NCI-H2107 treated with DMSO at 0.1 percent for 48 hours (cell line): ENCODE data around the gene CHST3.
"Not testable (repeated sequence)": the region's sequence is repeated elsewhere in the genome, so short reads cannot be mapped to it uniquely, and the experiment has no call there.

Source experiments
- DNase-seq: peaks from one replicate; lab custom pipeline; 2025; ENCODE audit not compliant: unreplicated experiment; lab: John Stamatoyannopoulos, UW

The CHST3 gene, protein sequence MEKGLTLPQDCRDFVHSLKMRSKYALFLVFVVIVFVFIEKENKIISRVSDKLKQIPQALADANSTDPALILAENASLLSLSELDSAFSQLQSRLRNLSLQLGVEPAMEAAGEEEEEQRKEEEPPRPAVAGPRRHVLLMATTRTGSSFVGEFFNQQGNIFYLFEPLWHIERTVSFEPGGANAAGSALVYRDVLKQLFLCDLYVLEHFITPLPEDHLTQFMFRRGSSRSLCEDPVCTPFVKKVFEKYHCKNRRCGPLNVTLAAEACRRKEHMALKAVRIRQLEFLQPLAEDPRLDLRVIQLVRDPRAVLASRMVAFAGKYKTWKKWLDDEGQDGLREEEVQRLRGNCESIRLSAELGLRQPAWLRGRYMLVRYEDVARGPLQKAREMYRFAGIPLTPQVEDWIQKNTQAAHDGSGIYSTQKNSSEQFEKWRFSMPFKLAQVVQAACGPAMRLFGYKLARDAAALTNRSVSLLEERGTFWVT

DNA sequence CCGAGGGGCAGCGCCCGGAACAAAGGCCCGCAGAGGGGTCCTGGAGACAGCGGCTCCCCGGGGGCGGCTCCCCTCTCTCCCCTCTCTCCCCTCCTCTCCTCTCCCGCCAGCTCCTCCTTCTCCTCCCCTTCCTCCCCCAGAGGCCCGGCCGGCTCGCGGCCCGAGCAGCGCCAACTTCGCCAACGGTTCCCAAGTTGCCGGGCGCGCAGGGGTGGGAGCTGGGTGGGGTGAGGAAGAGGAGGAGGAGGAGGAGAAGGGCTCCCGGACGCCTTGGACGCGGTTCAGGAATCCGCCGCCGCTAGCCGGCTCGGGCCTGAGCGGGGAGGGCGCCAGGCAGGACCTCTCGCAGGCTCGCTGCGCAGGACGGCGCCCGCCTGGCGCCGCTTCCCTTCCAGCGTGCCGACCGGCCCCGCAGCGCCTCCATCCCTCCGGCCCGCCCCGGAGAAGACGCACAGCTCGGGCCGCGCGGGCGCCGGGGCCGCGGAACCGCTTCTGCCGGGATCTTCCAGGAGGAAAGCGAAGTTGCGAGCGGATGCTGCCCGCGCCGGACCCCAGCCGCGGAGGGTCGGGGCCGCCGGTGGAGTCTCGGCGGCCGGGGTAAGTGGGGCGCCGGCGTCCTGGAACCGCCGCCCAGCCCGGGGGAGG lies at the start of gene CHST3:
Gene CHST3 (plus strand): TSS at position 298 of the 645 bp plus-strand sequence. CDS start 41,448 bp downstream, outside the sequence.
- DNase-seq, result no peak

DNA sequence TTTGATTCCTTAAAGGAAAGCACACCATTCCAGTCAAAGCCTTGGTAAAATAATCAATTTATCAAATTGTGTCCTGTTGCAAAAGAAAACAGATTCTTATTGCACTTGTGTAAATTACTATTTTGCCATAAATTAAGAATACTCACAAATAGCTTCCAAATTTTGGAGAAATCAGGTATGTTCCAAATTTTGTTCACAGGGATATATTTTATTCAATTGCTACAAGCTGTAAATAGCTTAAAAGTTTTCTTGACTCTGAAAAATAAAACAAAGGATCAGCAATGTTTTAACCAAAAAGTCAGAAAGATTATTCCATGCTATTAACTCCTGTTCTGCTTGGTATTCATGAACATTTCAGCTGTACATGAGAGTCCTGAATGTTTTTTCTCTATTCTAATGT lies 47.4 kb upstream of the CHST3 start:
- DNase-seq, result no peak

DNA sequence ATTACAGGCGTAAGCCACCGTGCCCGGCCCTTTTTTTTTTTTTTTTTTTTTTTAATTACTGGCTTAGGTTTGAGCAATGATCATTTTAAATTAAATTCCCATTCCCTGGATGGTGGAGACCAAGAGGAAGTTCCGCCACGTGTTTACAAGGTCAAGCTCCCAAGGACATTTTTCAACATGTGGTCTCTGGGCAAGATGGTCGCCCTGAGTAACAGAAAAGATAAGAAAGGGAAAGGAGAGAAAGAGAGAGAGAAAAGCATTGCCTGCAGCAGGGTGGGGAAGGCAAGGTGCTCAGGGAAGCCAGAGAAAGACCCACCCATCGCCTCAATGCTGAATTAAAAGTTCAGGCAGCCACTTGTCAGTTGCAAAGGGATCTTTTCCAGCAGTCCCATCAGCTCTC lies 45.2 kb upstream of the CHST3 start:
- DNase-seq, result no peak

DNA sequence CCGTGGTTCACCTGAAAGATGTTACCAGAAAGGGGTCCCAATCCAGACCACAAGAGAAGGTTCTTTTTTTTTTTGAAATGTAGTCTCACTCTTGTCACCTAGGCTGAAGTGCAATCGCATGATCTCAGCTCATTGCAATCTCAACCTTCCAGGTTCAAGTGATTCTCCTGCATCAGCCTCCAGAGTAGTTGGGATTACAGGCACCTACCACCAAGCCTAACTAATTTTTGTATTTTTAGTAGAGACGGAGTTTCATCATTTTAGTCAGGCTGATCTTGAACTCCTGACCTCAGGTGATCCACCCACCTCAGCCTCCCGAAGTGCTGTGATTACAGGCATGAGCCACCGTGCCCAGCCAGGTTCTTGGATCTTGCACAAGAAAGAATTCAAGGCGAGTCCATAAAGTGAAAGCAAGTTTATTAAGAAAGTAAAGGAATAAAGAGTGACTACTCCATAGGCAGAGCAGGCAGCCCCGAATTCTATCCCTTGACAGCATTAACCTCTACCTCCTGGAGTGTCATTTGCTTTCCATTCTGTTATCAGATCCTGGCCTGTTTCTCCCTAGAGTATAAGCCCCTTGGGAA lies 44.1 kb upstream of the CHST3 start:
- DNase-seq, result not testable (repeated sequence)

DNA sequence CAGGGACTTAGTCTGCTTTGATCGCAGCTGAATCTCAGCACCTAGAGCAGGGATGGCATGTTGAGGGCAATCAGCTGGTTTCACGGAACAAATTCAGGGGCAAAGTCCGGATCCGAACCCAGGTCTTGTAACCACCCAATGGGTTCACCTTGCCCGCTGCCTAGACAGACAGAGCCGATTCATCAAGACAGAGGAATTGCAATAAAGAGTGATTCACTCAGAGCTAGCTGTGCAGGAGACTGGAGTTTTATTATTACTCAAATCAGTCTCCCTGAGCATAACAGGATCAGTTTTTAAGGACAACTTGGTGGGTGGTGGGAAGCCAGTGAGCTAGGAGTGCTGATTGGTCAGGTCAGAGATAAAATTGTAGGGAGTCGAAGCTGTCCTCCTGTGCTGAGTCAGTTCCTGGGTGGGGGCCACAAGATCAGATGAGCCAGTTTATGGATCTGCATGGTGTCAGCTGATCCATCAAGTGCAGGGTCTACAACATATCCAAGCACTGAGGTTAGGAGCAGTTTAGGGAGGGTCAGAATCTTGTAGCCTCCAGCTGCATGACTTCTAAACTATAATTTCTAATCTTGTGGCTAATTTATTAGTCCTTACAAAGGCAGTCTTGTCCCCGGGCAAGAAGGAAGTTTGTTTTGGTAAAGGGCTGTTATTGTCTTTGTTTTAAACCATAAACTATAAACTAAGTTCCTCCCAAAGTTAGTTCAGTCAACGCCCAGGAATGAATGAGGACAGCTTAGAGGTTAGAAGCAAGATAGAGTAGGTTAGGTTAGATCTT lies 43.5 kb upstream of the CHST3 start:
- DNase-seq, result no peak

DNA sequence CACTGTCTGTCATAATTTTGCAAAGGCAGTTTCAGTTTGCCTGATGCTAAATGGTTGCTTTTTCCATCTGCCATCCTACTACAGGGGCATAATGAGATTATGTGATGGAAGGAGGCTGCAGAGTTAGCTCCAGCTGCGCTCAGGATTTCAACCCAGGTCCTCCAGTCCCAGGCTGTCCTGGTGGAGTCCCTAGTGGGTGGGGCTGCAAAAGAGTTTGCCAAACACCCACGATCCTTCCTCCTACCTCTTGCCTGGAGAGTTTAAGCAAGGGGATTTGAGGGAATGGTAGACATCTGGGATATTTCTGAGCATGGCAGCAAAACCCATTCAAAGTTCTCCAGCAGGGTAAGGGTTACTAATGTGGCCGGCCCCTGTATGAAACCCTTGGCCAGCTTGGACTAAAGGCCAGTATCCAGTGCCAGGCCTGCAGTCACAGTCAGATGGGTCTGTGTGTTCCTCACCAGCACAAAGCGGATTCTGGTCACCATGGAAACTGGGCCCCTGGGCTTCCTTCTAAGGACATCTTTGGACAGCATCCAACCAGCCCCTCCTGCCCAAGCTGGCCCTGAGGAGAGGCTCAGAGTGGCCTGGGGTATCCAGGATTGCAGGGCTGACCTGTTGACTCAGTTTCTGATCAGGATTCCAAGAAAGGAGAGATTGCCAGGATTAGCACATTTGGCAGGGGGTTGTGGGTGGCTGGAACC lies 42.7 kb upstream of the CHST3 start:
- DNase-seq, result no peak

DNA sequence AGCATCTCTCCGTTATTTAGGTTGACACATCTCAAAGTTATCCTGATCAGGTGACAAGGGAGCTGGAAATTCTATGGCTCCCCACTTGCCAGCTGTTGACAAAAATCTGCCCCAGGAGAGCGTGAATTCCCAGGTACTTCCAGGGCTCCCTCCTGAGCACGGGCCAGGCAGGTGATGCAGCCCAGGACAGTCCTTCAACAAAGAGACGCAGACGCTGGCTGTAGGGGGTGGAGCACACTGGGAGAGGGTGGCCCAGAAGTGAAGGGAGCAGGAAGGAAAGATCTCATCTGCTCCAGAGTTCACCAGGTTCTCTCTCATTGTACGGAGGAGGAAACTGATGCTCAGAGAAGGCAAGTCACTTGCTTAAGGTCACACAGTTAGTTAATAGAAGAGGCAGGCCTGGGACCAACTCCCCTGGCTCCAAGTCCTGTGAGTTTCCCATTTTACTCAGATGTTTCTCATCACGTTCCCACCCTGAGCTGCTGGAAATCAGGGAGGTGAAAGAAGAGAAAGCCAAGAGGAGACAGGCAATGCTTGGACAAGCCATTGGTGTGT lies 41.0 kb upstream of the CHST3 start:
- peak; percentile 7 for DNase-seq

DNA sequence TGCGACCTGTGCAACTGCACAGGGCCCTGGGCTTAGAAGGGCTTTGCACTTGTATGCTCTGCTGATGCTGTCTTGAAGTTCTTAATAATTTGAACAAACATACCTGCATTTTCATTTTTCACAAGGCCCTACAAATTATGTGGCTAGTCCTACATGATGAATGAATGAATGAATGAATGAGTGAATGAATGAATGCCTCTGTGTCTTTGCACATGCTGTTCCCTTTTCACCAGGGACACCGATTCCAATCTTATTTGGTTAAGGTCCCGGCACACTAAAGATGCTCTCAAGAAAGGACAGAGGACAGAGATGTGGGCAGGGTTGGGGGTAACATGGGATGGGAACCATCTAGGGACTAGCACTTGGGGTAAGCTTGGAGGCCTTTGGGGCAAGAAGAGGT lies 39.4 kb upstream of the CHST3 start:
- DNase-seq, result no peak

DNA sequence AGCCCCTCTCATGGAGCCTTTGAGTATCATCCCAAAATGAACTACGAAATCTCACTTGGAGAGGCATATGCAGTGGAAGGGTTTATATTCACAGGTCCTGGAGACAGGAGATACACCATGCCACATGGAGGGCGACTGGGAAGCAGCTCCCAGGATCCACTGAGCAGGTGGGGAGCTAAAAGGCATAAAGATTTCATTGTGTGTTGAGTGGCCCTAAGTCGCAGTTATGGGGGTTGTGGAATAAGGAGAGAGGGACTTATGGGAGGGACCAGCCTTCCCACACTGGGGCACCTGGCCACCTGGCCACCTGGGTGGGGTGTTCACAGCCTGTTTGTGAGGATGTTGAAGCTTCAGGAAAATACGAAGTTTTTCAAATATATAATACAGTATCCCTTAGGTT lies 37.0 kb upstream of the CHST3 start:
- no peak for DNase-seq

DNA sequence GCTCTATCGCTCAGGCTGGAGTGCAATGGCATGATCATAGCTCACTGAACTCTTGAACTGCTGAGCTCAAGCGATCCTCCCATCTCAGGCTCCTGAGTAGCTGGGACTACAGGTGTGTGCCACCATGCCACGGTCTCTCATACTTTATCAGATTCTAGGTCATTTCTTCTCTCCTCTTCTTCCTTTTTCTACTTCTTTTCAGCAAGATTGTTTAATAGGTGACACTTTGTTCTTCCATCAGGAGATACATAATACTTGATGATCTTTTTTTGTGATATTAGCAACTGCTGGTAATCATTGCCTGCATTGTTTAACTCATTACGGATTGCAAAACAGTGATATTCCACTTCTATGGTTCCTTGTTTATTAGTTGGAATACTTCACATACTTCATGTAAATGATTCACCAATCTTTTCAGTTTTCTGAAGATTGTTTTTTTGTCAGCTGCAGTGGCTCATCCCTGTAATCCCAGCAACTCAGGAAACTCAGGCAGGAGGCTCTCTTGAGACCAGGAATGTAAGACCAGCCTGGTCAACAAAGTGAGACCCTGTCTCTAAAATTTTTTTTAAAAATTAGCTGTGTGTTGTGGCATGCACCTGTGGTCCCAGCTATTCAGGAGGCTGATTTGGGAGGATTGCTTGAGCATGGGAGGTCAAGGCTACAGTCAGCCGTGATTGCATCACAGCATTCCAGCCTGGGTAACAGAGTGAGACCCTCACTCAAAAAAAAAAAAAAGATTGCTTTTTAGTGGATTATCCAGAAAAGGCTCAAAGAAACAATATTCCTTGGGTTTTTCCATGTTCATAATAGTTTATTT lies 36.2 kb upstream of the CHST3 start:
- no peak for DNase-seq

DNA sequence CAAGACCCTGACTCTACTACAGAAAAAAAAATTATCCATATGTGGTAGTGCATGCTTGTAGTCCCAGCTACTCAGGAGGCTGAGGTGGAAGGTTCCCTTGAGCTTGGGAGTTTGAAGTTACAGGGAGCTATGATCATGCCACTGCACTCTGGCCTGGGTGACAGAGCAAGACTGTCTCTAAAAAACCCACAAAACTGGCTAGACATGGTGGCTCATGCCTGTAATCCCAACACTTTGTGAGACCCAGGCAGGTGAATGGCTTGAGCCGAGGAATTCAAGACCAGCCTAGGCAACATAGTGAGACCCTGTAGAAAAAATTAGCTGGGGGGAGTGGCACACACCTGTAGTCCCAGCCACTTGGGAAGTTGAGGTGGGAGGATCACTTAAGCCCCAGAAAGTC lies 32.9 kb upstream of the CHST3 start:
- no peak for DNase-seq

DNA sequence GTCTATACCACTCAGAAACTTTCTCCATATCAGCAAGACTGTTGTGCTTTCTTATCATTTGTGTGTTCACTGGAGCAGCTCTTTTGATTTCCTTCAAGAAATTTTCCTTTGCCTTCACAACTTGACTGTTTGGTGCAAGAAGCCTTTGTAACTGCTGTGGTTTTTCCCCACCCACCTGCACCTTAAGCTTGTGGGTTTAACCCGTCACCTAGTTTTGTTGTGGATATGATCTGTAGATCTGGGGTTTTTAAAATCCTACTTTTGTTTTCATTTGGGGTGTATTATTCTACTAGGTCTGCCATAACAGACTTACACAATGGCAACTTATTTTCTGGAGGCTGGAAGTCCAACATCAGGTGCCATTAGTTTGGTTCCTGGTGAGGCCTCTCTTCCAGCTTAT lies 30.5 kb upstream of the CHST3 start:
- no peak for DNase-seq

DNA sequence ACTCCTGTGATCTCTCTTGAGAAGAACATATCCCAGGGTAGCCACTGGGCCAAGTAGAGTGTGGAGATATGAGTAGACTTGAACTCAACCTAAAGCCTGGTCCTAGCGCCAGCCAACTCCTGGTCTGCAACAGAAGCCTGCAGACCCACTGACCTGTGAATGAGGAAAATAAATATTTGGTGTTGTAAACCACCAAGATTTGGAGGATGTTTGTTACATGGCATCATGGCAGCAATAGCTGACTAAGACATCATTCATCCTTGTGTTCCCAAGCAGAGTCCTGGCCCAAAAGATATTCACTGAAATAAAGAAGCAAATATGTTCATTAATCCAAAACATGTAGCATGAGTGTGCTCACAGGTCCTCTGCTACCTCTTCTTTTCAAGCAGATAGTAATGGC lies 26.0 kb upstream of the CHST3 start:
- DNase-seq, result no peak

DNA sequence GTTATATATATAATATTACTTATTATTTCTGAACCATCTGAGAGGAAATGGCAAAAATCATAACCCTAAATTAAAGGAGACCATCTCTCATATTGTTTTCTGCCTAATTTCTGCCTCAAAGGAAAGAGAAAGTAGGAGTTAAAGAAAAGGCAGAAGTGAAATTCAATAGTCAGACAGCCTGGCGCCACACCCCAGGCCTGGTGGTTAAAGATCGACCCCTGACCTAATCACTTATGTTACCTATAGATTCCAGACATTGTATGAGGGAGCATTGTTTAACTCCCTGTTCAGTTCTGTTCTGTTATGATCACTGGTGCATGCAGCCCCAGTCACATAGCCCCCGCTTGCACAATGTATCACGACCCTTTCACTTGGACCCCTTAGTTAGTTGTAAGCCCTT lies 24.9 kb upstream of the CHST3 start:
- DNase-seq, result no peak

DNA sequence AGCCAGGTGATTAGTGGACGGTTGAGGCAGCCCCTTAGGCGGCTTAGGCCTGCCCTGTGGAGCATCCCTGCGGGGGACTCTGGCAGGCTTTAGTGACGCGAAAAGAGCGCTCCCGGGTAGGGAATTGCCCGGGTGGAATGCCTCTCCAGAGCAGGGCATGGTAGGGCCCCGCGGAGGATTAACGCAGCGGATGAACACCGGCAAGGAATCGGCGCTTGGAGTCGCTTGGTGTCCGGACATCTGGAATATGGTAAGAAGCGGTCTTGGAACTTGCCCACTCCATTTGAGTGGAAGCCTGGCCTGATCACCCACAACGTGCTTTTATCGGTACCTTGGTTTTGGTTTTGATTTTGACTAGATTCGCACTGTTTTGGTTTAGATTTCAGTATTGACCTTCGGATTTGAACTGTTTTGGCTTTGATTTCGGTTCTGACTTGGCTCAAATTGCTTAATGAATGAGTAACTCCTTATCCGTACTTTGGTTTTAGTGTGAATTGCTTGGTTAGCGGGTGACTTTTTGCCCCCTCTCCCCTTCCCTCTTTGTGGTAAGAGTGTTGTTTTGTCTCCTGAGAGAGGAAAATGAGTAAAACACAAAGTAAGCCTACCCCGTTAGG lies 24.2 kb upstream of the CHST3 start:
- no peak for DNase-seq

DNA sequence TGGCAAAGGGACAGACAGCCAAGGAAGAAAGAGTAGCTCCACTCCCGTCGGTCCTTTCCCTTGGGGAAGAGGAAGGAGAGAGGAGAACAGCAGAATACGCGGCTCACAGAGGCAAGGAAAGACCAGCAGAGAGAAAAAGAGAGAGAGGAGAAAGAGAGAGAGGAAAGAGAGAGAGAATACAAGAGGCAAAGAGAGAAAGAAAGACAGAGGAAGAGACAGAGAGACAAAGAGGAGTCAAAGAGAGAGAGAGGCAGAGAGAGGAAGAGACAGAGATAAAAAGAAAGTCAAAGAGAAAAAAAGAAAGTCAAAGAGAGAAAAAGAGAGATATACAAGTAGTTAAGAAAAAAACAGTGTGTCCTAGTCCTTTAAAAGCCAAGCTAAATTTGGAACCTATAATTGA lies 23.4 kb upstream of the CHST3 start:
- no peak for DNase-seq

DNA sequence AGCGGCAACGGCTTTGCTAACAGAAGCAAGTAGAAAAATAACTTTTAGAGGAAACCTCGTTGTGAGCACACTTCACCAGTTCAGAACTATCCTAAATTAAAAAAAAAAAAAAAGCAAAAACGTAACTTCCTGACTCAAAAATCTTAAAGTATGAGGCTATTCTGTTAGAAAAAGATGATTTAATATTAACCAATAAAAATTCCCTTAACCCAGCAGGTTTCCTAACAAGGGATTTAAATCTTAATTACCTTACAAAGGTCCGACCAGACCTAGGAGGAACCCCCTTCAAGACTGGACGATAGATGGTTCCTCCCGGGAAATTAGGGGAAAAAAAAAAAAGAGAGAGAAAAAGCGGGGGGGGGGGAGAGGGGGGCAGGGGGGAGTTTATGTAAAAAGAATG lies 22.9 kb upstream of the CHST3 start:
- DNase-seq, result no peak

DNA sequence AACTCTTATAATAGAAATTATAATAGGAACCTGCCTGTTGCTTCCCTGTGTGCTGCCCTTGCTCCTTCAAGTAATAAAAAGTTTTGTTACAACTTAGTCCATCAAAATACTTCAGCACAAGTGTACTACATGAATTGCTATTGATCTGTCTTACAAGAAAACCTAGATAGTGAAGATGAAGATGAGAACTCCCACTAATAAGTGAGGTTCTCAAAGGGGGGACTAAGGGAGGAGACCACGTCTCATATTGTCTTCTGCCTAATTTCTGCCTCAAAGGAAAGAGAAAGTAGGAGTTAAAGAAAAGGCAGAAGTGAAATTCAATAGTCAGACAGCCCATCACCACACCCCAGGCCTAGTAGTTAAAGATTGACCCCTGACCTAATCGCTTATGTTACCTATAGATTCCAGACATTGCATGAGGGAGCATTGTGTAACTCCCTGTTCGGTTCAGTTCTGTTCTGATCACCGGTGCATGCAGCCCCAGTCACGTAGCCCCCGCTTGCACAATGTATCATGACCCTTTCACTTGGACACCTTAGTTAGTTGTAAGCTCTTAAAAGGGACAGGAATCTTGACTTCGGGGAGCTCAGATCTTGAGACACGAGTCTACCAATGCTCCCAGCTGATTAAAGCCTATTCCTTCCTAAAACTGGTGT lies 18.2 kb upstream of the CHST3 start:
- DNase-seq, result no peak

DNA sequence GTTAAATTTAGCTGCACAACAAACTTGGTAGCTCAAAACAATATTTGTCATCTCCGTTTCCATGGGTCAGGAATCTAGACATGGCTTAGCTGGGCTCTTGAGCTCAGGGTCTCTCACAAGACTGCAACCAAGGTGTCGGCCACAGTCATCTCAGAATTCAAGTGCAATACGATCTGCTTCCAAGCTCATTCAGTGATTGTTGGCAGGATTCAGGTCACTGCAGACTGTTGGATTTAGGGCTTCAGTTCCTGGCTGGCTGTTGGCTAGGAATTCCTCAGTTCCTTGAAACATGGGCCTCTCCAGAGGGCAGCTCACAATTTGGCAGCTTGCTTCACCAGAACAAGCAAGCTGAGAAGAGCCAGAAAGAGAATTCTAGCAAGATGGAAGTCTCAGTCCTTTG lies 17.5 kb upstream of the CHST3 start:
- DNase-seq, result no peak
